Activated B cell treated with CpG ODN at 0.5 μM for 24 hours (primary cell): ENCODE measurements around the gene HELZ. TPM values are rescaled to one million over a fixed set of nuclear protein-coding genes. Genes with fewer than 3 reads are reported as not detected.

ENCODE experiments used
- ATAC-seq: fragments of 200-7000 bp; cut with Tn5 transposase; one replicate; pipeline ENCODE4 v1.10.0; 2021; ENCODE audit warnings: low read depth, mild to moderate bottlenecking, moderate library complexity
- CTCF ChIA-PET: fragments of 350-600 bp; sonication (Branson Sonifier 250); formaldehyde crosslinking; loops from one replicate; lab custom pipeline; 2021; ENCODE audit warnings: antibody characterized with exemption; lab: Charles Lee
- POLR2A ChIA-PET: fragments of 350-600 bp; sonication (Branson Sonifier 250); formaldehyde crosslinking; loops from one replicate; lab custom pipeline; 2021; ENCODE audit warnings: antibody characterized with exemption; lab: Charles Lee
- DNase-seq: peaks from one replicate; pipeline ENCODE4 v3.0.0; 2022
- H3K27ac Mint-ChIP-seq: one replicate; pipeline ENCODE4 v1.8.0; 2020; ENCODE audit warnings: mixed read lengths
- H3K27me3 Mint-ChIP-seq: one replicate; pipeline ENCODE4 v1.8.0; 2021; ENCODE audit warnings: mixed read lengths
- H3K36me3 Mint-ChIP-seq: one replicate; pipeline ENCODE4 v1.8.0; 2021; ENCODE audit warnings: low read depth, mixed read lengths
- H3K4me1 Mint-ChIP-seq: one replicate; pipeline ENCODE4 v1.8.0; 2021; ENCODE audit warnings: mixed read lengths
- H3K4me3 Mint-ChIP-seq: one replicate; pipeline ENCODE4 v1.8.0; 2020; ENCODE audit warnings: mild to moderate bottlenecking, mixed read lengths
- H3K9me3 Mint-ChIP-seq: one replicate; pipeline ENCODE4 v1.8.0; 2020; ENCODE audit warnings: mixed read lengths
- CTCF ChIP-seq: fragments of 200-600 bp; IDR thresholded peaks from one replicate; pipeline ENCODE4 v1.8.0; 2022; ENCODE audit warnings: antibody characterized with exemption, mild to moderate bottlenecking
- intact Hi-C: fragments of 100-400 bp; cut with micrococcal nuclease; formaldehyde crosslinking; loops from one replicate; pipeline ENCODE4 v1.15.1; 2024
- total RNA-seq: library from RNA; stranded (reverse); gene quantifications from 2 replicates; pipeline ENCODE4 v1.2.3, GENCODE V29; 2022

Gene HELZ
- total RNA-seq, 1 donor from 2014 or later: 69.7 TPM

GRCh38 chr17:67265436-67266019 lies 20.5 kb upstream of the HELZ start:
- Mint-ChIP-seq H3K4me3 (no peak overlapping the region), H3K9me3 (no peaks in the 10 kb centered on the region), H3K27me3 (no peaks in the 10 kb centered on the region), H3K4me1 (no peaks in the 10 kb centered on the region), H3K36me3 (no peaks in the 10 kb centered on the region), H3K27ac (no peak overlapping the region)
- ATAC-seq (no peak), DNase-seq (no peak)
- CTCF ChIA-PET: no interaction called here
- intact Hi-C loops: no loop called here
- POLR2A ChIA-PET: no interaction called here
- TF ChIP-seq CTCF: no peak

GRCh38 chr17:67262435-67263117 lies 17.6 kb upstream of the HELZ start:
- Mint-ChIP-seq H3K4me1 (no peaks in the 10 kb centered on the region), H3K36me3 (no peaks in the 10 kb centered on the region), H3K27me3 (no peaks in the 10 kb centered on the region), H3K4me3 (no peak overlapping the region), H3K27ac (no peak overlapping the region), H3K9me3 (no peaks in the 10 kb centered on the region)
- ChIA-PET CTCF (no interaction called here), POLR2A (no interaction called here)
- intact Hi-C loops: no loop called here
- no peak for TF ChIP-seq CTCF
- ATAC-seq: no peak
- DNase-seq: no peak

GRCh38 chr17:67260170-67260987 lies 15.4 kb upstream of the HELZ start:
- Mint-ChIP-seq H3K4me3 (no peak overlapping the region), H3K36me3 (no peaks in the 10 kb centered on the region), H3K27ac (no peak overlapping the region), H3K4me1 (no peaks in the 10 kb centered on the region), H3K9me3 (no peaks in the 10 kb centered on the region), H3K27me3 (no peaks in the 10 kb centered on the region)
- TF ChIP-seq CTCF: no peak
- no peak for ATAC-seq
- intact Hi-C loops: no loop called here
- ChIA-PET CTCF (no interaction called here), POLR2A (no interaction called here)
- DNase-seq: no peak

- Mint-ChIP-seq H3K4me1 (no peaks in the 10 kb centered on the region), H3K4me3 (no peak overlapping the region), H3K27me3 (no peaks in the 10 kb centered on the region), H3K27ac (no peak overlapping the region), H3K9me3 (no peaks in the 10 kb centered on the region), H3K36me3 (no peaks in the 10 kb centered on the region)
- DNase-seq: no peak
- no peak for ATAC-seq
- no peak for TF ChIP-seq CTCF
- intact Hi-C loops: no loop called here
- ChIA-PET POLR2A (no interaction called here), CTCF (no interaction called here)
These were observed 13.9 kb upstream of the HELZ start for GRCh38 chr17:67258821-67259468.
